ENCODE results near the gene FOXB2.
"Not testable (repeated sequence)": the region's sequence is repeated elsewhere in the genome, so short reads cannot be mapped to it uniquely, and the experiment has no call there.

The FOXB2 gene

DNA sequence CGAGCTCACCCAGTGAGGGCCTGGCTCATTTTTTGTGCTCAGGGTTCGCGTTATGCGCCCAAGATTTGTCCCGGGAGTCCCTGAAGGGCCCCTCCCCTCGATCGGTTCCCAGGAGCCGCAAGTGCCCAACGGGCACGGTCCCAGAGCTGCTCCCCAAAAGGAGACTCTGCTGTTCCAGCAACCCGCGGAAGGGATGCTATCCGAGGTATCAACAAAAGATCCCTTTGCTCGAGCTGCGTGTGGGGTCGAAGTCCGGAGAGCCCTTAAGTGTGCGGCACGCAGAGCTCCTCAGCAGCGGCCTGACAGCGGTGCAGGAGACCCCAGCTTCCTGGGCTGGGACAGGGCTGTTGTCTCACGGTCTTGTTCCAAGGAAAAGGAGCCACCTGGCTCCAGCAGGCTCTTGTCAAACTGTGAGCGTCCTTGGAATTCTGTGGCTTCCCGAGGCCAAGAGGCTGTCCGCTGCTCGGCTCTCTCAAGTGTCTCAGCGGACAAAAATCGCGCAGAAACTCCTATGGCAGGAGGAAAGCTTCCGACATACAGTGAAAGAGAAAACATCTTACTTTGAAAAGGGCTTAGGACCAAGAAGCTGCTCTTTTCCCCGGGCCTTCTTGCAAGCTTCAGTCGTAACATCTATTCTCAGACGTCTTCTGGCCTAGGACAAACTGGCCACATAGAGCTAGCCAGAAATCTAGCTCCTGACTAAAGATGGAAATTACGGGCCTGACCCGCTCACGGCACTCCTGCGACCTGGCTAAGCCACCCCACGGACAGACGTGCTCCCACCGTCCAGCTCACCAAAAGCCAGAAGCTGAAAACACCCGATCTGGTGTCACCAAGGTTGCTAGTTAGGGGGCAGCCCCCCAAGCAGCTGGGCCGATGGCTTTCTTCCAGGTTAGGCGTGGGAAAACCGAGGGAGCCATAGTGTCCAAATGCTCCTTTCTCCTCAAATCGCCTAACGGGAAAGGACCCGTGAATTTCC is 2.6 kb upstream of the FOXB2 start:
- no peak for DNase-seq

DNA sequence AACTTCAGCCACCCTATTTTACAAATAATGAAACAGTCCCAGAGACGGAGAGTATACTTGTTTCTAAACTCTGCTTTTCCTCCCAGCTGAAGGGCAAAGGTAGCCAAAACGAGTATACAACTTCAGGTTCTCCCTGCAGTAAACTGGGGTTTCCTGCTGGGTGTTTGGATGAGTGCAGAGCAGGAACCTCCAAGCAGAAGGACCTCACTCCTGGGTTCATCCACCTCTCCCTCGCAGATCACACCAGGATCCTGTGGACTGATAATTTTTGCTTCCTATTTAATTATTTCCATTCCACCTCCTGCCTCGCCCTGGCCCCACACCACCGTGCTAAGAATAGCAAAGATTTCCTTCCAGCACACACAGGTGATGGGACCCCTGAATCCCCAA is 2.0 kb upstream of the FOXB2 start:
- no peak for DNase-seq

DNA sequence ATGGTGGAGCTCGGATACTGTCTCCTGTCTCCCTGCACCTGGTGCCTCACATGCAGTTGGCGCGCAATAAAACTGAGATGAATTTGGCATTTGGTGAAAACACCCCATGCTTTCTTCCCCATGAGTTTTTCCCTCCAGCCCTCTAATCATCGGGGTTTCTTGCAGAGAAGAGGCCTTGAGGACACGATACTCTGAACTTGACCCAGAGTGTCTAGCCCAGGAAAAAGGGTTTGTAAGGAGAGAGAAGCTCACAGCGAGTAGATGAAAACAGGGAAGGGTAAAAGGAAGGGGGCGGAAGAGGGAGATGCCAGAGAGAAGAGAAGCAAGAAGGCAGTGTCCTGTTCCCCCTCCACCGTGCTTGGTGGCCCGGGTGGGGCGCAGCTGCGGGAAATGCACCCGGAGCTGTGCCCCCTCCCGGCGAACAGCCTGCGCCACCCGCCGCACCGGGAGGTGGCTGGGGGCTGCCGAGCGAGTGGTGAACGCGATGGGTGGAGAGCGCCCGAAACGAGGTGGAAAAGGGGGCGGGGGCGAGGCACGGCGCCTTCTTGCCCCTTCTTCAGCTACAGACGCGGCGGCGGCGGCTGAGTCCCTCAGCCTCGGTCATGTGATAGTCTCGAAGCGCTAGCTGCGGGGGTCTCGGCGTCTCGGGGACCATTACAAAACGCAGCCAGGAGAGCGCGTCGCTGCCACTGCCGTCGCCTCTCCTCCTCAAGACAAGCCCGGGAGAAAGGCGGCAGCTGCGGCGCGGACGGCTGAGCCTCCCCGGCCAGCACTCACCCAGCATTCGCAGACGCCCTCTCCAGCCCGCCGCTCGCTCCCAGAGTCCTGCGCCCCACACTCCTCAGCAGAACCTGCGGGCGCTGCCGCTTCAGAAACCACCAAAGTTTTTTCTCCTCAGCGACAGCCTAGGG is 1.1 kb upstream of the FOXB2 start:
- DNase-seq: no peak

DNA sequence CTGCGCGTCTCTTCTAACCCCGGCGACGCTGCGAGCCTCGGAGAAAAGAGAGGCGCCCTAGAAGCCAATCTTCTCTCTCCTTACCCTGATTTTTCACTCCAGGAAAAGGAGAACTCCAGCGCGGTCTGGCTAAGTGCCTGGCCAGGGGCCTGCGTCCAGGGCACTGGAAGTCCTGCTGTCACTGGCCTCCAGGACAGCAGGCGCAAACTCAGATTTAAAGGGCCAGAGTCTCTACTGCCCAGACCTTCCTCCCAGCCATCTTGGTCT is 553 bp upstream of the FOXB2 start:
- DNase-seq: no peak

DNA sequence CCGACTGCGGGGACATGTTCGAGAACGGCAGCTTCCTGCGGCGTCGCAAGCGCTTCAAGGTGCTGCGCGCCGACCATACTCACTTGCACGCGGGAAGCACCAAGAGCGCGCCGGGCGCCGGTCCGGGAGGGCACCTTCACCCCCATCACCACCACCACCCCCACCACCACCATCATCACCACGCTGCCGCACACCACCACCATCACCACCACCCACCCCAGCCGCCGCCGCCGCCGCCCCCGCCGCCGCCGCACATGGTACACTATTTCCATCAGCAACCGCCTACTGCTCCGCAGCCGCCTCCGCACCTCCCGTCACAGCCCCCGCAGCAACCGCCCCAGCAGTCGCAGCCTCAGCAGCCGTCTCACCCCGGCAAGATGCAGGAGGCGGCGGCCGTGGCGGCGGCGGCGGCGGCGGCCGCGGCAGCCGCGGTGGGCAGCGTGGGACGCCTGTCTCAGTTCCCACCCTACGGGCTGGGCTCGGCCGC is 514 bp downstream of the FOXB2 start:
- no peak for DNase-seq

DNA sequence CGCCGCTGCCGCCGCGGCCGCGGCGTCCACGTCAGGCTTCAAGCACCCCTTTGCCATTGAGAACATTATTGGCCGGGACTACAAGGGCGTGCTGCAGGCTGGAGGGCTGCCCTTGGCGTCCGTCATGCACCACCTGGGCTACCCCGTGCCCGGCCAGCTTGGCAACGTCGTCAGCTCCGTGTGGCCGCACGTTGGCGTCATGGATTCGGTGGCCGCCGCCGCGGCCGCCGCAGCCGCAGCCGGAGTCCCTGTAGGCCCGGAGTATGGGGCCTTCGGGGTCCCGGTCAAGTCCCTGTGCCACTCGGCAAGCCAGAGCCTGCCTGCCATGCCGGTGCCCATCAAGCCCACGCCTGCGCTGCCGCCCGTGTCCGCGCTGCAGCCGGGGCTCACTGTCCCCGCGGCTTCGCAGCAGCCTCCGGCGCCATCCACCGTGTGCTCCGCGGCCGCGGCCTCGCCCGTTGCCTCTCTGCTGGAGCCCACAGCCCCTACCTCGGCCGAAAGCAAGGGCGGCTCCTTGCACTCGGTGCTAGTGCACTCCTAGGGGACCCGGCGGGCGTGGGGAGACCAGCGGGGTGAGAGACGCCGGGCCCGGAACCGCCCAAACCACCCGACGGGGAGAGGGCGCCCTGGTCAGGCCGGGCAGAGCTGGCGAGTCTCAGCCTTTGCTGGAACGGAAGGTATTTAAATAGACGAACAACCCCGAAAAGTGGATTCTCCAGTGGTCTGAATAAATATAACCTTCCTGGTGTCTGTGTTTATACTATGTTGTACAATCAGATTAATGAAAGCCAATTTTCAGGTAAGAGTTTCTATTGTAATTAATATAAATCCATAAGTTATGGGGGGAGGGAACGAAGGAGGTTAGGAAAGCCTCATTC is 1.2 kb downstream of the FOXB2 start:
- DNase-seq: no peak

DNA sequence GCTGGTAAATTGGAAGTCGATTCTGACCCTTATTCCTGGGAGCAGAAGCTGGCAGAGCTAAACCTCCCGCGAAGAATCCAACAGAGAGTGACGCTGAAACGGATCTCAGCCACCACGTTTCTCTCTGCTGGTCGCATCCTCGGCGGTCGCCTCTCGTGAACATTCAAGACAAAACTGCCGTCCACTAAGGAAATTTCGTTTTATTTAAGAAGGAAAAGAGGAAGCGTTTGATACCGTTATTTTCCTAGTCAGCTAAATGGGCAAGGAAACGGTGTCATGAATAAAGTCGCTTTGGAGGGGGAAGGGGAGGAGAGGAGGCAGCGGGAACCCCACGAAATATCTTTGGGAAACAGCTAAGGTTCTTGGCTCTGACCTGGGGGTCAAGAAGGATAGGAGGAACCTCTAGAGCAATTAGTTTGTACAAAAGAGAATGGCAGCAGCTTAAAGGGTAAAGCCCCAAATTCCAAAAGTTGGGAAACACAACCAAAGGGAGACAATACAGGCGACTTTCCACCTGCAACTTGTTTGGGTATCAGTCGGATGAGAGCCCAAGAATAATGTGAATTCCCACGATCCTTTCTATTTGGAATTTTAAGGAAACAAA is 1.9 kb downstream of the FOXB2 start:
- no peak for DNase-seq

DNA sequence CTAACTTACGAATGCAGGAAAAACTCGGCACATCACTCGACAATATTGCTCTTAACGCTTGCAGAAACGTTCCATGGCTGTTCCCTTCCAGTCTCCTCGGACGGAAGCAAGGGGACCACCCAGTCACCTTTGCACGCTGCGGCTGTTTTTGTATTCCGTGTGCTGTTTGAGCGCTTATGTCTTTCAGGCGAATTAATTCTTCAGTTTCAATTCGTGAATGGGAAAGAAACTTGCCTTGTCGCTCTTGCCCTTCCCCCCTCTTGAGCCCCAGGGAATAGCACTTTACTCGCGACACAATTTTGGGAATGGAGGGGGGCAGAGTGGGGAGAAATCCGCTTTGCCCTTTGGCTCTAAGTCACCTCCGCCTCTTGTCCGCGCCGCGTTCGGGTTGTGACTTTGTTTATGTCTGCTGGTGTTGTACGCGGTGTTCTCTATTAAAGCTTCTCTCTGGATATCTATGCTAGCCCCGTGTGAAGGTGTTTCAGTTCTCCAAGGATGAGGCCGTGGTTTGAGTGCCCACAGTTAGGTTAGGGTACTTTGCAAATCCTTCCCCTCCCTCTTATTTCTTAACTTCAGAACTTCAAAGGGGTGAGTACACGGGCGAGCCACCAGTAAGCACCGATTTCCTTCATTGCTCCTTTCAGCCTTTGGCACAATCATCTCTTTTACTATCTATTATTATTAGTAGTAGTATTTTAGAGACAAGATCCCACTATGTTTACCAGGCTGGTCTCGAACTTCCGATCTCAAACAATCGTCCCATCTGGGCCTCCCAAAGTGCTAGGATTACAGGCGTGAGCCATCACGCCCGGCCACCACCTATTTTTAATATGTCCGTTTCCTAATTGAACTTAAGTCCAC is 2.7 kb downstream of the FOXB2 start:
- no peak for DNase-seq

DNA sequence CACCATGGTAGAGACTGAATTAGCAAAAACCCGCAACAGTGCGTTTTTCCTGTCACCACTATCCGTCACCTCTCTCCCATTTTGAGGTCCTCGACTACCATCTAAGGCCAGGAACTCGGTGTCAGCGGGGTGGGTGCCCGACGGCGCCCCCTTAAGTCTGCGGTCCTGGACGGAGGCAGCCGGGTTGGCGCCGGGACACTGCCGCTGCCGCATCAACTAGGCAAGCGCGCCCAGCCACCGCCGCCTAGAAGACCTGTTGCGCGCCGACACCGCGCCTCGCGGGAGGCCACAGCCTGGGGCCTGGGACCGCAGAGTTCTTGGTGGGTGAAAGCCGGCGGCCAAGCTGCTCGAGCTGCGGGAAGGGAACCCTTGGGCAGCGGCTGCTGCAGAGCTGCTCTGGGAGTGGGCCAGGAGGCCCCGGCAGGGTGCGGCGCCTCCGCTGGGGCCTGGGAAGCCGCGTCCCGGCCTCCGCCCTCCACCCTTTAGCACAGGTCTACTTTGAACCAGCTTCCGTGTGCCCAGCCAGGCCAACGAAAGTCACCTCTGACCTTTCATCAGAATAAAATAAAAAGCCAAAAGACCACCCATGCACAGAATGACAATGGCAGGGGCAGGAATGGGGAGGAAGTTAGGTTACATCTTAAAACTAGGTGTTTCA is 3.5 kb downstream of the FOXB2 start:
- no peak for DNase-seq

DNA sequence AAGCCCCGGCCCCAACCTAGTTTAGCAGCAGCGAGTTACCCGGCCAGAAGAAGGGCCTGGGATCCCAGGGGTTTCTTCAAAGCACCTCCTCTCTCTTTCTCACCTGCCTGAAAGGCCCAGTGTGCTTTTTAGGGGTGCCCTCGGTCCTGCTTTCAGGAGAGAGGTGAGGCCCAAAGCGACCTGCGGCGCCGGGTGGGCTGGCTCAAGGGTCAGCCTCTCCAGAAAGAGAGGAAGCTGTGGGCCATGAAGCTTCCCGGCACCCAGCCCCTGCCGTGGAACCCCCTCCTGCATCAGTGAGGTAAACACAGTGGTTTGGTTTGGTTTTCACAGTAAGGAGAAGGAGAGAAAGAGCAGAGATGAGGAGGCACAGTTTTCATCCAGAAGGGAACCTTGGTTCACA is 4.3 kb downstream of the FOXB2 start:
- DNase-seq: no peak

DNA sequence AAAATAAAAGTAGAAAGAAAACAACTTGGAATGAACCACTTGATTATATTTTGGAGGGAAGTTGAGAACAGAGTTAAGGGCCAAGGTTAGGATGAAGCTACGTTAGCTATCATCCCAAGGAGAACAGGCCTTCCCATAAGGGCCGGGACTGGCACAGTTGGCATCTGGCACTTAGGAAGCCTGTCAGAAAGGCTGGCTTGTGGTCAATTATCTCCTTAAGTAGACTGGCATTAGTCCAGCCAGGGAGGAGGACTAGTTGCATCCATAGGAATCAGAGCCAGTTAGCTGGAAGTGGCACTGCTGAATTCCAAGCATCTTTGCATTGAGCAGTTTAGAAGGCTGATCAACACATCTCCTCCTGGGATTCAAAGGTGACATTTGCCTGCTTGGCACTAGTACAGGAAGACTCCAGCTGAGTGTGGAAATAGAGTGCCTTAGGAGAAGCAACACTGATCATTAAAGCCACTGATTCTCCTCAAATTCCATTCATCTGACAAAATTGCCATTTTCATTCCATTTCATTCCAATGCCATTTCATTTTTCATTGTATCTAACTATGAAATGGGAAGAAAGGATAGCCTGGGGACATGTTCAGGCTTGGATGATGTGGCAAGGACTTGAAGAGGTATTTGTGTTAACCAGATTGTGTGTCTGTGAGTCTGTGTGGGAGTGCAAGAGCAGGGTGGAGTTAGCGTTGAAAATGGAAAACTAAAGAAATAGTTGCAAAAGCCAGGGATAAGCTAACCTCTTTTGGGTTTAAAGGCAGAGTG is 5.5 kb downstream of the FOXB2 start:
- no peak for DNase-seq

DNA sequence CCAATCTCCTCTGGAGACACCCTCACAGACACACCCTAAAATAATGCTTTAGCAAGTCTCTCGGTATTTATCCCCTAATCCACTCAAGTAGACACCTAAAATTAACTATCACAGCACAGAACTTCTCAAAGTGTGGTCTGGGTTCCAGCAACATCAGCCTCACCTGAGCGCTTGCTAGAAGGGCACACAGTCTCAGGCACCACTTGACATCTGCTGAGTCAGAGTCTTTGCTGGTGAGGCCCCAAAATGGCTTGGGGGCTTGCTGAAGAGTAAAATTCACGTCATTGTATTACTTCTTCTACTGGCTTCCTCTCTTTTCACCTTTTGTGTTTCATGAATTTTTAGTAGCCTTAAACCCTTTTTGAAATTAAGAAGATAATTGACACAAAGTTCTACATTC is 9.0 kb downstream of the FOXB2 start:
- DNase-seq: no peak

DNA sequence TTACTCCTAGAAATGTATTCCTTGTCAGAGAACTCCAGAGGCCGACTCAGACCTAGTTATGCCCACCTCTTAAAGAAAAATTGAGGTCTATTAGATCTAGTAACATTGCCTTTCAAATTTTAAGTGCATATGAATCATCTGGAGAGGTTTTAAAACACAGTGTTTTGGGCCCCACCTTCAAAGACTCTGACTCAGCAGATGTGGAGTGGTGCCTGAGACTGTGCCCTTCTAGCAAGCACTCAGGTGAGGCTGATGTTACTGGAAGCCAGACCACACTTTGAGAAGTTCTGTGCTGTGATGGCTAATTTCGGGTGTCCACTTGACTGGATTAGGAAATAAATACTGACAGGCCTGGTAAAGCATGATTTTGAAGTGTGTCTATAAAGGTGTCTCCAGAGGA is 10.6 kb downstream of the FOXB2 start:
- DNase-seq: no peak

DNA sequence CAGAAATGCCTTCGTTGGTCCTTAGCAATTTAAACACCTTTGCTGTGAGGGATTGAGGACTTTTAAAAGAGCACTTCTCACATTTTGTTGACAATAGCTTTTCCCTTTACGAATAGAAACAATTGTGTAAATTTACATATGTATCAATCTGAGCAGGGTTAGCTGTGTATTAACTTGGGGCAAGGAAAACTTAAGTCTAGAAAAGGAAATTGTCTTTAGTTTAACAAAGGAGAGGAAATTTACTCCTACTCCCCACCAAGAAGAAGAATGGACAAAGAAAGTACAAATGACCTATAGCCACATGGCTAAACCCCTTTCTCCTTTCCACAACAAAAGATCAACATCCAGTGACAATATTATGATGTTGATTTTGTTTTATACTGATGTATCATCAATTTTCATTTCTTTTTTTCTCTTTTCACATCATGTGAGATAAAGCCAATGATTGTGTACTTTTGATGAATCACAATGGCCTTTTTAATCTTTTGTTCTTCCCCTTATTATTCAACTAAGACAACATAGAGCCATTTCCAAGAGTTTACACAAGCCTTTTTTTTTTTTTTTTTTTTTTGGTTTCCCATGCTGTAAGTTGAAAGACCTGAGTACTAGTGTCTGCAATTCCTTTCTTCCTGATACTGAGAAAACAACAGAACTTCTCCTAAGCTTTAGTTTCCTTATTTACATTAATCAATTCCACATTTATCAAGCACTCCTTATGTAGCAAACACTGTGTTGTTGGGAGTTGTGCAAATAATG is 19.0 kb downstream of the FOXB2 start:
- DNase-seq: no peak

DNA sequence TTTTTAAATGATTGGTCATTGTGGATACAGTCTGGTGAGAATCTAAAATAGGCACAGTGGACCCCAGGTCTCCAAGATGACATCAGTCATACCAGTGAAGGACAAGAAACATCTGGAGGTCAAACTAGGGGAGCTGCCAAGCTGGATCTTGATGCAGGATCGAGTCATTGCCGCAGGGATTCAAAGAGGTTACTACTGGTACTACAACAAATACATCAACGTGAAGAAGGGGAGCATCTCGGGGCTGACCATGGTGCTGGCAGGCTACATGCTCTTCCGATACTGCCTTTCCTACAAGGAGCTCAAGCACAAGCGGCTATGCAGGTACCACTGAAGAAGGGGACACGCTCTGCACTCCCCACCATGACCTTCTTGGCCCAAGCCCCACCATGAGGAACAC is 20.9 kb downstream of the FOXB2 start:
- DNase-seq: no peak

DNA sequence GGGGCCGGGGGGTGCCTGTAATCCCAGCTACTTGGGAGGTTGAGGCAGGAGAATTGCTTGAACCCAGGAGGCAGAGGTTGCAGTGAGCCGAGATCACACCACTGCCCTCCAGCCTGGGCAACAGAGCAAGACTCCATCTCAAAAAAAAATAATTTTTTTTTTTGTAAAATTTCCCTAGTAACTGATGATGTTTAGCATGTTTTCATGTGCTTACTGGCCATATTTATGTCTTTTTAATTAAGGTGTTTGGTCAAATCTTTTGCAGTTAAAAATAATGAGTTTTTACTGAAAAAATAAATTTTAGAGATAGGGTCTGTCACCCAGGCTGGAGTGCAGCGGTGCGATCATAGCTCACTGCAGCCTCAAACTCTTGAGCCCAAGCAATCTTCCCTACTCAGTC is 24.3 kb downstream of the FOXB2 start:
- DNase-seq: not testable (repeated sequence)

DNA sequence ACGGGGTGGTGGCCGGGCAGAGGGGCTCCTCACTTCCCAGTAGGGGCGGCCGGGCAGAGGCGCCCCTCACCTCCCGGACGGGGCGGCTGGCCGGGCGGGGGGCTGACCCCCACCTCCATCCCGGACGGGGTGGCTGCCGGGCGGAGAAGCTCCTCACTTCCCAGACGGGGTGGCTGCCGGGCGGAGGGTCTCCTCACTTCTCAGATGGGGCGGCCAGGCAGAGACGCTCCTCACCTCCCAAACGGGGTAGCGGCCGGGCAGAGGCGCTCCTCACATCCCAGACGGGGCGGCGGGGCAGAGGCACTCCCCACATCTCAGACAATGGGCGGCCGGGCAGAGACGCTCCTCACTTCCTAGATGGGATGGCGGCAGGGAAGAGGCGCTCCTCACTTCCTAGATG is 41.2 kb downstream of the FOXB2 start:
- DNase-seq: not testable (repeated sequence)

DNA sequence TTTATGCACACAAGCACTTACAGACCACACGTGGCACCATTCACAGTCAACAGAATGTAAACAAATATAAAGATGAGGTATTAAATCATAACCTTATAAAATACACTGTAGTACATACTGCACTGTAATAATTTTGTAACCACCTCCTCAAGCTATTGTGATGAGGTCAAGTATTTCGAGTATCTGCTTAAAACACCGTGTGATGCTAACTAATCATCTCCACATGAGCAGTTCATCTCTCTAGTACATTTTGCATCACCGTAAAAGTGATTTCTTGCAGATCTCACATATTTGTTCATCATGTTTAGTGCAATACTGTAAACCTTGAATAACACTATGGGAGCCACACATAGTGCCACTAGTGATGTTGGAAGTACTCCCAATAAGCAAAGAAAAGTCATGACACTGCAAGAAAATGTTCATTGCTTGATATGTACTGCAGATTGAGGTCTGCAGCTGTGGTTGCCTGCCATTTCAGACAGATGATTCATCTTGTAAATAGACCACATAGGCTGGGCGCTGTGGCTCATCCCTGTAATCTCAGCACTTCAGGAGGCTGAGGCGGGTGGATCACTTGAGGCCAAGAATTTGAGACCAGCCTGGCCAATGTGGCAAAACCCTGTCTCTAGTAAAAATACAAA is 44.3 kb downstream of the FOXB2 start:
- no peak for DNase-seq

DNA sequence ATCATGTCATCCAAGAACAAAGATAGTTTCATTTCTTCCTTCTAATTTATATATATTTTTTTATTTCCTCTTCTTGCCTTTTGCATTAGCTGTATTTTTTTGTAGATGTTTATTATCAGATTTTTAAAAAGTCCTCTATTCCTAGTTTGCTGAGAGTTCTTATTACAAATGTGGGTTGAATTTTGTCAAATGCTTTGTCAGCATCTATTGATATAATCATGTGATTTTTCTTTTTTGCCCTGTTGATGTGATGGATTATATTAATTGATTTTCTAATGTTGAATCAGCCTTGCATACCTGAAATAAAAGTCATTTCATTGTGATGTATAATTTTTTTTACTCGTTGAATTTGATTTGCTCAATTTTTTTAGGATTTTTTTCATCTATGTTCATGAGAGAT is 46.9 kb downstream of the FOXB2 start:
- no peak for DNase-seq
